GM06990 (cell line): ENCODE measurements around the gene TRPM3.

Source experiments
- DNase-seq: peaks from one replicate; pipeline ENCODE4 v3.0.0-alpha.2; 2011; ENCODE audit not compliant: insufficient read length; ENCODE audit errors: extremely low read depth
- H3K27me3 ChIP-seq: replicated peaks from 2 replicates; pipeline ENCODE4 v1.6.0; 2011; ENCODE audit warnings: low read length; ENCODE audit not compliant: control insufficient read depth, insufficient read depth
- H3K36me3 ChIP-seq: 2 replicates; pipeline ENCODE4 v1.5.1; 2011; ENCODE audit warnings: low read length; ENCODE audit not compliant: control insufficient read depth, insufficient read depth
- H3K4me3 ChIP-seq: replicated peaks from 2 replicates; pipeline ENCODE4 v1.5.1; 2011; ENCODE audit warnings: low read depth, mild to moderate bottlenecking, control low read depth, low read length
- TF ChIP-seq, protein P1 (sequence below): IDR thresholded peaks from 2 replicates; pipeline ENCODE4 v1.5.1; 2011; ENCODE audit warnings: low read length, control low read depth, mild to moderate bottlenecking, inconsistent platforms; ENCODE audit not compliant: insufficient read depth, poor library complexity, severe bottlenecking

The TRPM3 gene

DNA sequence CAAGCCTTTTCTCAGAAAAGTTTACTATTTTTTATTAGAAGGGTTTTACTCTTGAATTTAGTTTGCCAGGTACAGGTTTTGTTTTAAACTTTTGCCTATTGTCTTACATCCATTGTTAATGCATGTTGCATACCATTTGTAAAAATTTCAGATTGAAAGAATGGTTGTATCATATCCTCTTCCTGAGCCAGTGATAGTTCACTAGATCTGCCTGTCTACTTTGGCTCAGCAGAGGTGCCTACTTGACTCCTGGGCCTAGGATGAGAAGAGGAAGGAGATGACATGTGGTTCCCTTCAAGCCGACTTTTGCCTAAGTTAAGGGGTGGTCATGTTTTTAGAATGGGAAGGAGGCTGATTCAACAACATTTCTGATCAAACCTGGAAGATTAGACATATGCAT is 232.9 kb downstream of the TRPM3 start:
- DNase-seq: no peak
- no peak overlapping the region for H3K4me3 ChIP-seq
- H3K36me3 ChIP-seq: no peaks in the 10 kb centered on the region
- TF ChIP-seq, protein P1, sequence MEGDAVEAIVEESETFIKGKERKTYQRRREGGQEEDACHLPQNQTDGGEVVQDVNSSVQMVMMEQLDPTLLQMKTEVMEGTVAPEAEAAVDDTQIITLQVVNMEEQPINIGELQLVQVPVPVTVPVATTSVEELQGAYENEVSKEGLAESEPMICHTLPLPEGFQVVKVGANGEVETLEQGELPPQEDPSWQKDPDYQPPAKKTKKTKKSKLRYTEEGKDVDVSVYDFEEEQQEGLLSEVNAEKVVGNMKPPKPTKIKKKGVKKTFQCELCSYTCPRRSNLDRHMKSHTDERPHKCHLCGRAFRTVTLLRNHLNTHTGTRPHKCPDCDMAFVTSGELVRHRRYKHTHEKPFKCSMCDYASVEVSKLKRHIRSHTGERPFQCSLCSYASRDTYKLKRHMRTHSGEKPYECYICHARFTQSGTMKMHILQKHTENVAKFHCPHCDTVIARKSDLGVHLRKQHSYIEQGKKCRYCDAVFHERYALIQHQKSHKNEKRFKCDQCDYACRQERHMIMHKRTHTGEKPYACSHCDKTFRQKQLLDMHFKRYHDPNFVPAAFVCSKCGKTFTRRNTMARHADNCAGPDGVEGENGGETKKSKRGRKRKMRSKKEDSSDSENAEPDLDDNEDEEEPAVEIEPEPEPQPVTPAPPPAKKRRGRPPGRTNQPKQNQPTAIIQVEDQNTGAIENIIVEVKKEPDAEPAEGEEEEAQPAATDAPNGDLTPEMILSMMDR: no peak
- no peaks in the 10 kb centered on the region for H3K27me3 ChIP-seq

DNA sequence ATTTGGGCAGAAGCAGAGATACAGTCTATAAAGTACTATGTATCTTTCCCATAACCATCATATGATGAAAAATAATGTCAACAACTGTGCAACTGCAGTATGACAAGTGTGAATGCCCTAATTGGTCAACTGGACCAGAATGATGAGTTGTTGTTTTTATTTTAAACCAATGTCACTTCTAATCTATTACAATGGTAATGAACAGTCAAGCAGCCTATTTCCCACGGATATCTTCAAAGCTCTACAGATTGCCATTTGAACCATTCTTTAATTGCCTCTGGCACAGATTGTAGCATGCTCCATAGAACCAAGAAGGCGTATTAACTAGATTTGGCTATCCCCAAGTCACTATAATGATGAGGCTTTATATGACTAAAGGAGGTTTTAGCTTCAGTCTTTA is 233.6 kb downstream of the TRPM3 start:
- Histone ChIP-seq H3K27me3 (no peaks in the 10 kb centered on the region), H3K36me3 (no peaks in the 10 kb centered on the region), H3K4me3 (no peak overlapping the region)
- no peak for DNase-seq
- TF ChIP-seq, protein P1: no peak

GRCh38 chr9:70883963-70884793 is 237.2 kb downstream of the TRPM3 start:
- no peaks in the 10 kb centered on the region for H3K27me3 ChIP-seq
- TF ChIP-seq, protein P1: no peak
- no peaks in the 10 kb centered on the region for H3K36me3 ChIP-seq
- no peak for DNase-seq
- H3K4me3 ChIP-seq: no peak overlapping the region

GRCh38 chr9:70883056-70883455 is 238.4 kb downstream of the TRPM3 start:
- Histone ChIP-seq H3K36me3 (no peaks in the 10 kb centered on the region), H3K4me3 (no peak overlapping the region), H3K27me3 (no peaks in the 10 kb centered on the region)
- TF ChIP-seq, protein P1: no peak
- DNase-seq: no peak

DNA sequence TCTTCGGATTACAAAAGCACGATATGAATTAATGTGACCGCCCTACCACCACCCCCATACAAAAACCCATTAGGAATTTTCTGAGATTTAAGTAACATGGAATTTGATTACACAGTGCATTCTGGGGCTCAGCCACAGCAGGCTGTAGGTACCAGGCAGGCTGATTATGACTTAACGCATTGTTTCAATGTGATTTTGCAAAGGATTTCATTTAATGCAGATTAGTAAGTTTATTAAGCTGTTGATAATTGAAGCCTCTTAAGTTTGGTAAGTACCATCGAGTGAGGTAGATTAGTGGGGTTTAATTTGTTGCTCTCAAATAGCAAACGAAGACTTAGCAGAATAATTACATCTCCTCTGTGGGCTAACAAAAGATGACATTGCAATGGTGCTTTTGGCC is 240.1 kb downstream of the TRPM3 start:
- H3K27me3 ChIP-seq: no peaks in the 10 kb centered on the region
- no peaks in the 10 kb centered on the region for H3K36me3 ChIP-seq
- TF ChIP-seq, protein P1: no peak
- no peak overlapping the region for H3K4me3 ChIP-seq
- DNase-seq: no peak
